ENCODE measurements around the gene URI1.

DNA sequence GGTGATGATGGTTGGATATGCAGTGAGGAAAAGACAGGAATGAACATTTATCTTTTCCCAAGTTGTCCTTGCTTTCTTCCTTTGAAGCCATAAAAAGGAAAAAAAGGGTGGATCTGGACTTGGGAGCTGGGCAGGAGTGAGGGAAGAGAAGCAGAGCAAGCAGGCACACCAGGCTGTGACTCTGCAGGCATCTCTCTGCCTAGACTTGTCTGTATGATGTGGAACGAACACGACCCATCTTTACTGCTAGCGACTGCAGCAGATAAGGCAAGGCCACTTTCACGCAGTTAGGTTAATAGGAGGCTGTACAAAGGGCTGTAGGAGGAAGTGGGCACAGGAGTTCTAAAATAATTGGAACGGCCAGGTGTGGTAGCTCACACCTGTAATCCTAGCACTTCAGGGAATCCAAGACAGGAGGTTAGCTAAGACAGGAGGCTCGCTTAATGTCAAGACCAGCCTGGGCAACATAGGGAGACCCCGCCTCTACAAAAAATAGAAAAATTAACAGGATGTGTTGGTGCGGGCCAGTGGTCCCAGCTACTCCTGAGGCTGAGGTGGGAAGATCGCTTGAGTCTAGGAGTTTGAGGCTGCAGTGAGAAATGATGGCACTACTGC lies 961 bp upstream of the URI1 start:
- TF ChIP-seq, protein P1, sequence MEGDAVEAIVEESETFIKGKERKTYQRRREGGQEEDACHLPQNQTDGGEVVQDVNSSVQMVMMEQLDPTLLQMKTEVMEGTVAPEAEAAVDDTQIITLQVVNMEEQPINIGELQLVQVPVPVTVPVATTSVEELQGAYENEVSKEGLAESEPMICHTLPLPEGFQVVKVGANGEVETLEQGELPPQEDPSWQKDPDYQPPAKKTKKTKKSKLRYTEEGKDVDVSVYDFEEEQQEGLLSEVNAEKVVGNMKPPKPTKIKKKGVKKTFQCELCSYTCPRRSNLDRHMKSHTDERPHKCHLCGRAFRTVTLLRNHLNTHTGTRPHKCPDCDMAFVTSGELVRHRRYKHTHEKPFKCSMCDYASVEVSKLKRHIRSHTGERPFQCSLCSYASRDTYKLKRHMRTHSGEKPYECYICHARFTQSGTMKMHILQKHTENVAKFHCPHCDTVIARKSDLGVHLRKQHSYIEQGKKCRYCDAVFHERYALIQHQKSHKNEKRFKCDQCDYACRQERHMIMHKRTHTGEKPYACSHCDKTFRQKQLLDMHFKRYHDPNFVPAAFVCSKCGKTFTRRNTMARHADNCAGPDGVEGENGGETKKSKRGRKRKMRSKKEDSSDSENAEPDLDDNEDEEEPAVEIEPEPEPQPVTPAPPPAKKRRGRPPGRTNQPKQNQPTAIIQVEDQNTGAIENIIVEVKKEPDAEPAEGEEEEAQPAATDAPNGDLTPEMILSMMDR (IDR thresholded peaks at IDR 0.05), result no peak
- no peak for TF ChIP-seq EZH2 (IDR thresholded peaks at IDR 0.05; ENCODE audit: borderline replicate concordance, insufficient read depth, low read depth, low read length, poor library complexity, severe bottlenecking)
